Measurements from ENCODE around the gene DAP.
"Not testable (repeated sequence)": the region's sequence is repeated elsewhere in the genome, so short reads cannot be mapped to it uniquely, and the experiment has no call there.

Gene DAP

DNA sequence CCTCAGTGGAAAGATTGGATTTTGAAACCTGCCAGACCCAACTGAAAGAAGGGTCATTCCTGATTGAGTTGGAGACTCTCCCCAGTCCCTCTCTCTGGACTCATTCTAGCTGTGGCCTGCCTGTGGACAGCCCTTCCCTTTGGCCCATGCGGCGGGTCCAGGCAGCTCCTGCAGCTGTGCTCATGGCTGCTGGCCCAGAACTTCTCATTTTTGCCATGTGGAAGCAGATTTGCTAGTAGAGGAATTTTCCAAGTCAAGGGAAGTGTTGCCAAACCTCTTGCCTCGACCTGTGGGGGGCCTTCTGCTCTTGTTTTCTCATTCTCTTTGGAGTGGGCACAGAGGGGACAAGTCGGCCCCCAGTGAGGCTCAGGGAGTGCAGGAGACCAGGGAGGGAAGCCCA, 108.0 kb downstream of the DAP start:
- no peak for DNase-seq (ENCODE audit: low spot score)

DNA sequence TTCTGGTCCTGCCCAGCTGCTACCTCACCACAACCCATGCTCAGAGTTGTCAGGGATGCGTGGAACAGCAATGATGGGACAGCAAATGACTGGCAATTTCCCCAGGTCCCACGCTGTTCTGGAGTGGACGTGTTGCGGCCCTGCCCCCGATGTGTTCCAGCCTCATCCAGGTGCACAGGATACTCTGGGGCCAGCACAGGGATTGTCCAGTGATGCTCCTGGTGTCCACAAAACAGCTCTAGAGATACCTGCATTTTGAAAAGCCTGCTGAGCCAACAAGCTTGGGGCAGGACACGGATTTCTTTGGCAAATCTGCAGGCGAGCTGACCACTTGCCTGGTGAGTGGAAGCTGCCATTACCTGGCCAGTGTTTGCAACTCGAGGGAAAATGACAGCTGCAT, 108.4 kb downstream of the DAP start:
- DNase-seq (ENCODE audit: low spot score) = no peak

DNA sequence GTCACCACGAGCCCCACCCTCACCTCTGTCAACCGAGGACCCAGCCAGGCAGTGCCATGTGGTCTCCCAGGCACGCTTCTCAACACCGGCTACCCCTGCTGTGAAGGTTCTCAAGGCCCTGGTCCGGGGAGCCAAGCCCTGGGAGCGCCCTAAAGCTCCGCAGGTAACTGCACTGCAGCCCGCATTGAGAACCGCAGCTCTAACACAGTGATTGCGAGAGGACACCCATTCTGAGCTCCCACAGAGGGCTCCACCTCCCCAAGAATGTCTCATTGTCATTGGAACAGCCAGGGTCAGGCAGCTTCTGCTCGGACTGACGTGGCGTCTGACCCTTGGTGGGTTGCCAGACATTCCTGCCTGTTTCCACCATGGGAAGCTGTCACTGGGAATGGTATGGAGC, 108.9 kb downstream of the DAP start:
- DNase-seq (ENCODE audit: low spot score) = no peak

DNA sequence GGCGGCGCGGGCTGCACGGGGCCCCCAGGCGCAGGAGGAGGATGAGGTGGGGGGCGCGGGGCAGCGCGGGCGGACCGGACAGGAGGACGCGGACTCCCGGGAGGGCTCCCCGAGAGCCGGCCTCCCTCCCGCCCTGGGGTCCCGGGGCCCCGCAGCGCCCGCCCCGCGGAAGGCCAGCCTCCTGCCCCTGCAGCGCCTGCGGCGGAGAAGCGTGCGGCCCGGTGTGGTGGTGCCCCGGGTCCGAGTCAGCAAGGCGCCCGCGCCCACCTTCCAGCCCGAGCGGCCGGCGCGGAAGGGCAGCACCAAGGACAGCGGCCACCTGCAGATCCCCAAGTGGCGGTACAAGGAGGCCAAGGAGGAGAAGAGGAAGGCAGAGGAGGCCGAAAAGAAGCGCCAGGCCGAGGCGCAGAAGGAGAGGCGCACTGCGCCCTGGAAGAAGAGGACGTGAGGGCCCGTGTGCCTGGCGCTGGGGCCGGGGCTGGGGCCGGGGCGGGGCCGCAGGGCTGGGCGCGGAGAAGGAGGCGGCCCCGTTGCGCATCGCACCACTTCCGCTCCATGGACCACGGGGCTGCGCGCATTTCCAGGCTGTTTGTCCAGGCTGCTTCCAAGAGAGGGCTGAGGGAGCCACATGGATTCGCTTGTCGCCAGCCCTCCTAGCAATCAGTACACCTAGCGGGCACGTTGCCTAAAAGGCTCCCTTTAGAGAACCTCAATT, 111.2 kb downstream of the DAP start:
- DNase-seq (ENCODE audit: low spot score) = no peak

DNA sequence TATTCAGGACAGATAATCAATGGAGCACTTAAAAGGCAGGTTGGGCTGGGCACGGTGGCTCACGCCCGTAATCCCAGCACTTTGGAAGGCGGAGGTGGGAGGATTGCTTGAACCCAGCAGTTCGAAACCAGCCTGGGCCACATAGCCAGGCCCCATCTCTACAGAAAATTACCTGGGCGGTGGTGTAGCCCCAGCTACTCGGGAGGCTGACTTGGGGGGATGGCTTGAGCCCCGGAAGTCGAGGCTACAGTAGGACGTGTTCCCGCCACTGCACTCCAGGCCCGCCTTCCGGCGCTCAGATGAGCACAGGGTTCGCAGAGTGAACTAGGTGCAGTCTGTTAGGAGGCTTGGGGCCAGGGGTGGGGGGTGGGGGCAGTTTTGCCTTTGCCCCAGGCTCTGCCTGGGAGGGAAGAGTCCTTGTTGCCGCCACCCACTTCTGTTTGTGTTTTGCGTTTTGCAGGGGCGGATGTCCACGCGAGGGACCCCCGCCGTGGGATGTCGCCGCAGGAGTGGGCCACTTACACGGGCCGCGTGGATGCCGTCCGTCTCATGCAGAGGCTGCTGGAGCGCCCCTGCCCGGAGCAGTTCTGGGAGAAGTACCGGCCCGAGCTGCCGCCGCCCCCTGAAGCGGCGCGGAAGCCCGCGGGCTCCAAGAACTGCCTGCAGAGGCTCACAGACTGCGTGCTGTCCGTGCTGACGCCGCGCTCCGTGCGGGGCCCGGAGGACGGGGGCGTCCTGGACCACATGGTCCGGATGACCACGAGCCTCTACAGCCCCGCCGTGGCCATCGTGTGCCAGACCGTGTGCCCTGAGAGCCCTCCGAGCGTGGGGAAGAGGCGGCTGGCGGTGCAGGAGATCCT, 112.0 kb downstream of the DAP start:
- DNase-seq (ENCODE audit: low spot score) = no peak

DNA sequence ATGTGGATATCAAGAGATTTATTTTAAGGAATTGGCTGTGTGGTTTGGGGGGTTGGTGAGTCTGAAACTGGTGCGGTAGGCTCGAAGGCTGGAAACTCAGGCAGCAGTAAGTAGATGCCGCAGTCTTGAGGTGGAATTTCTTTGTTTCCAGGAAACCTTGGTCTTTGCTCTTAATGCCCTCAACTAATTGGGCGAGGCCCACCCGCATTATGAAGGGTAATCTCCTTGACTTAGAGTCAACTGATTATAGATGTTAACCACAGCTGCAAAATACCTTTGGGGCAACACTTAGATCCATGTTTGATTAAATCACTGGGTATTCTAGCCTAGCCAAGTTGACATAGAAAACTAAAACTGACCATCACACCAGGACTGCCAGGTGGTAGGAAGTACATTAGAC, 113.4 kb downstream of the DAP start:
- no peak for DNase-seq (ENCODE audit: low spot score)

DNA sequence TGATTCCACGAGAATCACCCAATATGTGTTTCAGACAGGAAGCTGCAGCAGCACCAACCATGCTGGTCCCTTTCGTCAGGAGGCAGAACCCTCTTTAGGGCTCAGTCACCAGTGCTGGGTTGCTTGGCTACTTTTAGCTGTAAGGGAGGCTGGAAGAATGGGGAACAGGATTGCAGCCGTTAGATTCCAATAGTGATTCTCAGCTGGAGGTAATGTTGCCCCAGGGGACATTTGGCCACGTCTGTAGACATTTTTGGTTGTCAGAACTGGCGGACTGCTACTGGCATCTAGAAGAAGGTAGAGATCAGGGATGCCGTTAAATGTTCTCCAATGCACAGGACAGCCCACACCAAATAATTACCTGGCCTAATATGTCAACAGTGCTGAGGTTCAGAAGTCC, 115.4 kb downstream of the DAP start:
- DNase-seq (ENCODE audit: low spot score) = no peak

DNA sequence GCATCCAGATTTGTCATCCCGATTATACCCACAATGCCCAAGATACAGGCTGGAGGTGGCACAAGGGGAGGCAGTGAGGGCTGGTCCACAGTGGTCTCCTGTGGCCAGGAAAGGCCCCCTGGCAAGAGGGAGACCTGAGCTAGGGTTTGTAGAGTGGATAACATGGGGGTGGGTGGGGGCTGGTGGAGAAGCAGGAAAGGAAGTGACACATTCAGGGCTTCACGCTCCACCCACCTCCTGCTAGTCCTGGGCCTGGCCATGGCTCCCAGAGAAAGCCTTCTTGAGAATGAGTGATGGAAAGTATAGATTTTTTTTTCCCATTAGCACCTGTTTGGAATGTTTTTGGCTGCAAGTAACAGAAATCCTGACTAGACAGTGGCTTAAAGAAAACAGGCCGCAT, 115.9 kb downstream of the DAP start:
- DNase-seq (ENCODE audit: low spot score) = no peak

DNA sequence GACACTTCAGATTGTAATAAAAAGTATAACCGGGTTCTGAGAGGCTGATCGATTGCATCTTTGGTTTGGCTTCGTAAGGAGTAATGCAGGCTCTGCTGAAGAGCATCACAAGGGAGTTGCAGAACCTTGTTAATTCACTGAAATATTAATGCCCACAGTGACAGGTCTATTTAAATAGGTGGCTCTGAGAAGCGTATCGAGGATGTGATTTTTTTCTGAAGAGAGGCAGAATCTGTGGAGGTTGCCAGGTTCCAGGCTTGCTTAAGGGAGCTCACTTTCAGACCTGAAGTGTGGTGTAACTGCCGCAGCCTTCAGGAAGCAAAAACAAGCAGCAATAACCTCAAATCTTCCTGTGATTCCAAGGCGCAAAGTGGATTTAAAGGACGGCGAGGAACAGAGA, 116.8 kb downstream of the DAP start:
- no peak for DNase-seq (ENCODE audit: low spot score)

DNA sequence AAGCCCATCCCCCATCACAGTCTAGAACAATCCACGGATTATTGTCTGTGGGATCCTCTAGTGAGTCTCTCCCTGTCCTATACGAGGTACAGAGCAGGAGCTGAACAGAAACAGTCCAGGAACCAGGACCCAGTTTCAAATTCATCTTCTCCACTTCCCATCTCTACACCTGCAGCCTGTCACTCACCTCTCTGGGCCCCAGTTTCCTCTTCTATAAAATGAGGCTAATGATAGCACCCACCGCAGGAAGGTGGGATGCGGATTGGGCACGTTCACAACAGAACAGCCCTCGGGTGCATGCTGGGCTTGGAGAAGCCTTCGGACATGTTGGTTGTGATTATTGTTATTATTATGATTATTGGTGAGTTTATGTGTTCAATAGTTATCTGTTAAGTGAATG, 118.7 kb downstream of the DAP start:
- DNase-seq (ENCODE audit: low spot score) = no peak

DNA sequence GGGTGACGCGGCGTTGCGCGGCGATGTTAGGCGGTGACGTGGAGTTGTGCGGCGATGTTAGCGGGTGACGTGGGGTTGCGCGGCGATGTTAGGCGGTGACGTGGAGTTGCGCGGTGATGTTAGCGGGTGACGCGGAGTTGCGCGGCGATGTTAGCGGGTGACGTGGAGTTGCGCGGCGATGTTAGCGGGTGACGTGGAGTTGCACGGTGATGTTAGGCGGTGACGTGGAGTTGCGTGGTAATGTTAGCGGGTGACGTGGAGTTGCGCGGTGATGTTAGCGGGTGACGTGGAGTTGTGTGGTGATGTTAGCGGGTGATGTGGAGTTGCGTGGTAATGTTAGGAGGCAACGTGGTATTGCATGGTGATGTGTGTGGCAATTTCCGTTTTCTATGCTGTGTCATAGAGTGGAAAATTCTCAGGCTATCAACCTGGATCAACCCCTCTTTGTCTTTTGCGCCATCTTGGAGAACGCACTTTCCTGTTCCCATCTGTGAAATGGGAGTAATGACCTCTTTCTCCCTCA, 121.1 kb downstream of the DAP start:
- no peak for DNase-seq (ENCODE audit: low spot score)

DNA sequence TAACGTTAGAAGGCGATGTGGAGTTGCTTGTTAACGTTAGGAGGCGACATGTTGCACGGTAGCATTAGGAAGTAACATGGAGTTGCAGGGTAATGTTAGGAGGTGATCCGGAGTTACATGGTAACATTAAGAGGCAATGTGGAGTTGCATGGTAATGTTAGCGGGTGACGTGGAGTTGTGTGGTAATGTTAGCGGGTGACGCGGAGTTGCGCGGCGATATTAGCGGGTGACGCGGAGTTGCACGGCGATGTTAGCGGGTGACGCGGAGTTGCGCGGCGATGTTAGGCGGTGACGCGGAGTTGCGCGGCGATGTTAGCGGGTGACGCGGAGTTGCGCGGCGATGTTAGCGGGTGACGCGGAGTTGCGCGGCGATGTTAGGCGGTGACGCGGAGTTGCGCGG, 122.3 kb downstream of the DAP start:
- DNase-seq (ENCODE audit: low spot score) = not testable (repeated sequence)

DNA sequence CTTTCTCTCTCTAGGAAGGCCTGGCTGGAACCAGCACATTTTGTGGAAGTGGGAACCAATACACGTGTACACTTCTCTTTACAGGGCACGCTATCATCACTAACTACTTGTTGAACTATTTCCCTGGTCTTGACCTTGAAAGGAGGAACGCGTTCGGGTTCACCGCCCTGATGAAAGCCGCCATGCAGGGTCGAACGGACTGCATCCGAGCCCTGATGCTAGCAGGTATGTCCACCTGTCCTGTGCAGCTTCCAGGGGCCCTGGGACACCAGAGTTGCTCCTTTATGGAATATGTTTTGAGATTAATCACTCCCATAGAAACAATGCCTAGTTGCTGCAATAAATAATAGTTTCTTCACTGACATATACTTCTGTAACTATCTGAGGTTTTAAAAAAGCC, 123.1 kb downstream of the DAP start:
- no peak for DNase-seq (ENCODE audit: low spot score)

DNA sequence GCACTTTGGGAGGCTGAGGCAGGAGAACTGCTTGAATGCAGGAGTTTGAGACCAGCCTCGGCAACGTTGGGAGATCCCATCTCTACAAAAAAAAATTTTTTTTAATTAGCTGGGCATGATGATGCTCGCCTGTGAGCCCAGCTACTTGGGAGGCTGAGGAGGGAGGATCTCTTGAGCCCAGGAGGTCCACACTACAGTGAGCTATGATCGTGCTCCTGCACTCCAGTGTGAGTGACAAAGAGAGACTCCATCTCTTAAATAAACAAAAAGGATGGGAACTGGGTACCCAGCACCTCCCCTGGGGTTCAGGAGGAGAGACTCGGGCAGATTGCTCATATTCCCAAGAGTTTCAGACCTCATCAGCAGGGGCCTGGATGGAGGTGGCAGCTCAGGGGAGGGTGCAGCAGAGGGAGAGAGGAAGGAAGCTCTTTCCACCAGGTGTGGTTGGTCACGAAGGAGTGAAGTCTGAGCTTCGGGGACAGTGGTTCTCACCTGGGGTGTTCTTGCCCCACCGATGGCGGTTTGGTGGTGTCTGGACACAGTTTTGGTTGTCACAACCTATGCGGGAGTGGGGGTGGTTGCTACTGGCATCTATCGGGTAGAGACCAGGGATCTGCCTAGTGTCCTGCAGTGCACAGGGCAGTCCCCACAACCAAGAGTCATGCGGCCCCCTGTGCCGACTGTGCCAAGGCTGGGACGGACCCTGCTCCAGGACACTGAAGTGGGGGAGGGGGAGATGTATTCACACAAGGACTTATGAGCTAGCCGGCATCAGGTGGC, 124.5 kb downstream of the DAP start:
- DNase-seq (ENCODE audit: low spot score) = no peak

DNA sequence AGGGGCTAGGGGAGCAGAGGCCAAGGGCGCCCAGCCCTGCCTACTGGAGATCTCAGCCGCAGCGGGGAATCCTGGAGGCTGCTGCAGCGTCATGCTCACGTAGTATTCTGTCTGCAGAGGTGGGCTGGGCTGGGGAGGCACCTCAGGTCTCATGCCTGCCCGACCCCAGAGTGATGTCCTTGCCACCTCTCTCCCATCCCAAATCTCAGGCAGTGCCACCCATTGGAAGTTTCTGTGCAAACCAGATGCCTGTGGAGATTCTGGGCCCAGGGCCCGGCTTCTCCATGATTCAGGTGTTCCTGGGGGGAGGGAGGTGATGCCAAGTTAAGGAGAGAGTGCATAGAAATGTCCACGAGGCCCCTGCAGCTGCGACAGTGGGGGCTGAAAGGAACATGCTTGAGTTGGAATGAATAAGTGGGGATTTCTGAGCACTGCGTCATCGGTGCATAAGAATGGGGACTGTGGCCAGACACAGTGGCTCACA, 125.1 kb downstream of the DAP start:
- no peak for DNase-seq (ENCODE audit: low spot score)

DNA sequence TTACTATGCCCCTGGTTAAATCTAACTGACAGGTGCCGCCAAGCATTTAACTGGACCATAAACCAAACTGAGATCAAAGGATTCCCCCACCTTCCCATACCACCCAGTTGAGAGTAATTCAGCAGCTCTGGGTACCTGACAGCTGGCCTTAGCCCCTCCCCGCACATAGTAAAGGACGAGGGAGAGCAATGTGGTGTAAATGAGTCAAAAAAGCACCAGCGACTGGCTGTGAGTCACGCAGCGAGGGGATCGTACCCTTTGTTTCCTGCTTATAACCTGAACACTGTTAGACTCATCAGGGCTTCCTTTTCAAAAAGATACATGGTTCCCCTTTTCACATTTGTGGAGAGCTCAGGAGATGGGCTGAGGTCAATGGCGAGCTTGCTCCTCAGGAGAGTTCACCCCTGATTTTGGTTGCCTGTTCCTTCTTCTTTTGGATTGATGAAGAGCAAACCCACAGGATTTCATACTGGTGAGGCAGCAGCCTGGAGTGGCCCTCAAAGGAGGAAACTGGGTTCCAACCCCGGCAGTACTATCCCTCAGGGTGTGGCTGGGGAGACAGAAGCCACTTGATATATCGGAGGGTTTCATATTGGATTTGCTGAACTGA, 125.7 kb downstream of the DAP start:
- DNase-seq (ENCODE audit: low spot score) = no peak

DNA sequence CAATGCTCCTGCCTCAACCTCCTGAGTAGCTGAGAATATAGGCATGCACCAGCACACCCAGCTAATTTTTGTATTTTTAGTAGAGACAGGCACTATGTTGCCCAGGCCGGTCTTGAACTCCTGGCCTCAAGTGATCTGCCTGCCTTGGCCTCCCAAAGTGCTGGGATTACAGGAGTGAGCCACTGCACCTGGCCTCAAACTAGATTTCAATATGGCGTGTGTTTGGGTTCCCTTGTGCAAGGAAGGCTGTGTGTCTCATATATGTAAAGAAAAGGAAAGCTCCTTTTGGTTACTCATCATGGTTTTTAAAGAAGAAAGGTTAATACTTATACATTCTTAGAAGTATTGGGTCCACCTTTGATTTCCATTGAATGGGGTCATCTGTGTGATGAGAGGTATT, 126.5 kb downstream of the DAP start:
- no peak for DNase-seq (ENCODE audit: low spot score)

DNA sequence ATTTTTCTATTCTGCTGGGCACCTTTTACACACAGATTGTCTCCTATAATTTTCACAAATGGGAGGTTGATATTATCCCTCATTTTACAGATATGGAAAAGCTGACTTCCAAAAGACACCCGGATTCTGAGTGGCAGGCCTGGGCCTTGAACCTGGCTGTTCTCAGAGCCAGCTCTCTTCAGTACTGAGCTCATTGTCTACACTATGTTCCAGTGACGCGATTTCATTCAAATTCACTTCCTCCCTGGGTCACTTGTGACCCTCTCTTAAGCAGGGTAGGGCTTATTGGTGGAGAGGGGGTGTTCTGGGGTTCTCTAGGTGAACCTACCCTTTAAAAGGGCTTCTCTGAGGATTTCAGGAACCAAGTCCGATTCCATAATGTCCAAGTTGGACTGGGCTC, 127.0 kb downstream of the DAP start:
- no peak for DNase-seq (ENCODE audit: low spot score)

DNA sequence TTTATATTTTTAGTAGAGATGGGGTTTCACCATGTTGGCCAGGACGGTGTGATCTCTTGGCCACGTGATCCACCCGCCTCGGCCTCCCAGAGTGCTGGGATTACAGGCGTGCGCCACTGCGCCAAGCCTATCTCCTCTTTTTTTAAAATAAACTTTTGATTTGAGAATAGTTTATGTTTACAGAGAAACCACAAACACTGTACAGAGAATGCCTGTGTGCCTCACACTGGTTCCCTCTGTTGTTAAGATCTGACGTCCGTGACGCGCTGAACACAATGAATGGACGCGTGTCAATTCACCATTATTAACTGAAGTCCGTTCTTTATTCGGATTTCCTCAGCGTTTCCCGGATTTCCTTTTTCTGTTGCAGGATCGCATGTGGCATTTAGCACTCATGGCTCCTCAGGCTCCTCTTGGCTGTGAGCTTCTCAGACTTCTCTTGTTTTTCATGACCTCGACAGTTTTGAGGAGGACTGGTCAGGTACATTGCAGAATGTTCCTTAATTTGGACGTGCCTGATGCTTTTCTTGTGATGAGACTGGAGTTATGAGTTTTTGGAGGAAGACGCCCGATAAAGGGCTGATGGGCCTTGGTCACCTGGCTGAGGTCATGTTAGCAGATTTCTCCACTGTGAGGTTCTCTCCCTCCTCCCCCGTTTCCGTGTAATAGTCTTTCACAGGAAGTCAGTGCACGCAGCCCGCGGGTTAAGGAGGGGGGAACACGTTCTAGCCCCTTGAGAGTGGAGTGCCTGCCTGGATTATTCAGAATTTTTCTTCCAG, 127.6 kb downstream of the DAP start:
- DNase-seq (ENCODE audit: low spot score) = no peak

DNA sequence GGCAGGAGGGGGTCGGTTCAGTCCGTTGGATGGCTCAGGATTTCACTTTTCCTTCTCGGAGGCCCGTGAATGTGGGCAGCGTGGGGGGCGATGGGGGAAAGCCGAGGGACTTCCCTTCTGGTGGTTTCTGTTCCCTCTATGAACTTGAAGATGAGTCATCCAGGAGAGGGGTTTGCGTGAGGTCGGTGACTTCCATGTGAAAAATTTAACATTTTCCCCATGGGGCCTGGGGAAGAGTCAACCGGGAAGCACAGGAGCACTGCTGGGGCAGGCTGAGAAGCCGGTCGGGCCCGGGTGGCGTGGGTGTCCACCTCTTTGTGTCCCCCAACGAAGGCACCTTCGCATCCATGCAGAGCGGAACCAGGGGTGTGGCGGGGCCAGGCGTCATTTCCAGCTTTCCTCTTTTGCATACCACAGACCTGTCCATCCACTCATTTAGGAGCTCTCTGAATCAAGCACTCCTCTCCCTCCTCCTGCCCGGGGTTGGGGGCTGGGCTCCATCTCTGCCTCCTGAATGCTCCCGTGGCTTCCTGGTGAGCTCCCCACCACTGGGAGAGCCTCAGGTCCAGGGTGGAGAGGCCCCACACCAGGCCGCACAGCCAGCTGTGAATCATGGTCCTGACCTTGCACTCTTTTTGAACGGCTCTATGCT, 128.8 kb downstream of the DAP start:
- peak; percentile 18 for DNase-seq (ENCODE audit: low spot score)
